GM21717 (cell line): ENCODE measurements around the gene GGT5.
"Not testable (repeated sequence)": the region's sequence is repeated elsewhere in the genome, so short reads cannot be mapped to it uniquely, and the experiment has no call there.

Experiments
- ATAC-seq: cut with Tn5 transposase; IDR thresholded peaks from one replicate; pipeline ENCODE4 v1.9.1; 2021; ENCODE audit warnings: mild to moderate bottlenecking, moderate library complexity; ENCODE audit not compliant: unreplicated experiment

The GGT5 gene

GRCh38 chr22:24185001-24185500 is 59.8 kb downstream of the GGT5 start:
- no peak for ATAC-seq

GRCh38 chr22:24184057-24184798 is 60.7 kb downstream of the GGT5 start:
- no peak for ATAC-seq

- ATAC-seq, result no peak
Observed at GRCh38 chr22:24183321-24184031, 61.4 kb downstream of the GGT5 start.

GRCh38 chr22:24182900-24183246 is 62.0 kb downstream of the GGT5 start:
- ATAC-seq, result not testable (repeated sequence)

GRCh38 chr22:24181996-24182899 is 62.6 kb downstream of the GGT5 start:
- ATAC-seq, result no peak

GRCh38 chr22:24181088-24181995 is 63.5 kb downstream of the GGT5 start, which contains the start of gene SUSD2:
SUSD2 (plus strand) TSS chr22:24181487; CDS start chr22:24181520, 33 bp downstream.
- ATAC-seq, result no peak

- ATAC-seq, result no peak
Observed at GRCh38 chr22:24180316-24181087, 64.4 kb downstream of the GGT5 start.

- ATAC-seq, result no peak
Observed at GRCh38 chr22:24179478-24180210, 65.2 kb downstream of the GGT5 start.

GRCh38 chr22:24178502-24179440 is 66.1 kb downstream of the GGT5 start:
- ATAC-seq, result no peak

GRCh38 chr22:24178021-24178431 is 66.9 kb downstream of the GGT5 start:
- ATAC-seq, result no peak

GRCh38 chr22:24177456-24177855 is 67.4 kb downstream of the GGT5 start:
- ATAC-seq, result no peak

- ATAC-seq, result no peak
Observed at GRCh38 chr22:24177045-24177444, 67.8 kb downstream of the GGT5 start.

- ATAC-seq, result no peak
Observed at GRCh38 chr22:24176630-24177029, 68.3 kb downstream of the GGT5 start.

GRCh38 chr22:24176040-24176439 is 68.8 kb downstream of the GGT5 start:
- ATAC-seq, result no peak

- ATAC-seq, result no peak
Observed at GRCh38 chr22:24175160-24175808, 69.6 kb downstream of the GGT5 start.

- no peak for ATAC-seq
Observed at GRCh38 chr22:24171822-24172221, 73.1 kb downstream of the GGT5 start.

- ATAC-seq, result no peak
Observed at GRCh38 chr22:24170632-24171031, 74.2 kb downstream of the GGT5 start.
